Astrocyte of the hippocampus (primary cell): ENCODE data around the gene MBNL1.
"Not testable (repeated sequence)": the region's sequence is repeated elsewhere in the genome, so short reads cannot be mapped to it uniquely, and the experiment has no call there.

Experiments
- DNase-seq: peaks from one replicate; pipeline ENCODE4 v3.0.0; 2011; ENCODE audit warnings: low read depth, low spot score

MBNL1 gene

GRCh38 chr3:152402695-152403451 lies 134.1 kb downstream of the MBNL1 start:
- DNase-seq, result peak; percentile 42

GRCh38 chr3:152403632-152404066 lies 134.9 kb downstream of the MBNL1 start:
- DNase-seq, result peak; percentile 44

GRCh38 chr3:152404976-152405375 lies 136.2 kb downstream of the MBNL1 start:
- no peak for DNase-seq

- peak; percentile 48 for DNase-seq
Observed at GRCh38 chr3:152405915-152406802, 137.4 kb downstream of the MBNL1 start.

- no peak for DNase-seq
Observed at GRCh38 chr3:152413240-152413639, 144.5 kb downstream of the MBNL1 start.

GRCh38 chr3:152416808-152417580 lies 148.3 kb downstream of the MBNL1 start:
- DNase-seq, result peak; percentile 46

- DNase-seq, result no peak
Observed at GRCh38 chr3:152419748-152420147, 151.0 kb downstream of the MBNL1 start.

- DNase-seq, result no peak
Observed at GRCh38 chr3:152421162-152421561, 152.4 kb downstream of the MBNL1 start.

- DNase-seq, result no peak
Observed at GRCh38 chr3:152426393-152426792, 157.7 kb downstream of the MBNL1 start.

- peak; percentile 25 for DNase-seq
Observed at GRCh38 chr3:152428577-152428976, 159.8 kb downstream of the MBNL1 start.

- no peak for DNase-seq
Observed at GRCh38 chr3:152430223-152431002, 161.7 kb downstream of the MBNL1 start.

GRCh38 chr3:152434142-152434541 lies 165.4 kb downstream of the MBNL1 start:
- DNase-seq, result no peak

GRCh38 chr3:152435210-152435609 lies 166.5 kb downstream of the MBNL1 start:
- DNase-seq, result not testable (repeated sequence)

- no peak for DNase-seq
Observed at GRCh38 chr3:152436707-152437590, 168.2 kb downstream of the MBNL1 start.

GRCh38 chr3:152438181-152438580 lies 169.5 kb downstream of the MBNL1 start:
- DNase-seq, result no peak

GRCh38 chr3:152438706-152439105 lies 170.0 kb downstream of the MBNL1 start:
- no peak for DNase-seq

GRCh38 chr3:152440243-152440642 lies 171.5 kb downstream of the MBNL1 start:
- DNase-seq, result not testable (repeated sequence)

- DNase-seq, result no peak
Observed at GRCh38 chr3:152443212-152444023, 174.7 kb downstream of the MBNL1 start.

GRCh38 chr3:152444029-152444641 lies 175.4 kb downstream of the MBNL1 start:
- DNase-seq, result peak; percentile 61
